Measurements from ENCODE around the gene IL9. TPM values are rescaled to one million over a fixed set of nuclear protein-coding genes. Genes with fewer than 3 reads are reported as not detected.

The IL9 gene
- total RNA-seq, 1 experiment from 2014 or later, result not detected

GRCh38 chr5:135869276-135869675 is 26.4 kb downstream of the IL9 start:
- Histone ChIP-seq H3K36me3 (ENCODE audit: control insufficient read depth, insufficient read depth, low read length) (no peaks in the 10 kb centered on the region), H3K4me3 (ENCODE audit: low read depth in 2 of 2, low read length in 2 of 2) (no peak overlapping the region), H3K27me3 (ENCODE audit: control insufficient read depth, insufficient read depth, low read length) (peaks cover 8% of the 10 kb centered on the region), H3K9me3 (ENCODE audit: control insufficient read depth, insufficient read depth, low read depth, low read length) (no peaks in the 10 kb centered on the region), H3K4me1 (ENCODE audit: control insufficient read depth, insufficient read depth, low read length) (no peaks in the 10 kb centered on the region), H3K27ac (ENCODE audit: low read length) (no peak overlapping the region)
- ChIA-PET CTCF (no interaction called here), POLR2A (no interaction called here)
- intact Hi-C loops (cut with micrococcal nuclease; ENCODE audit: unreplicated experiment), result no loop called here
- TF ChIP-seq SIN3A (IDR thresholded peaks at IDR 0.05; ENCODE audit: borderline replicate concordance, insufficient read depth, low read depth, low read length), result no peak
- TF ChIP-seq, protein P1, sequence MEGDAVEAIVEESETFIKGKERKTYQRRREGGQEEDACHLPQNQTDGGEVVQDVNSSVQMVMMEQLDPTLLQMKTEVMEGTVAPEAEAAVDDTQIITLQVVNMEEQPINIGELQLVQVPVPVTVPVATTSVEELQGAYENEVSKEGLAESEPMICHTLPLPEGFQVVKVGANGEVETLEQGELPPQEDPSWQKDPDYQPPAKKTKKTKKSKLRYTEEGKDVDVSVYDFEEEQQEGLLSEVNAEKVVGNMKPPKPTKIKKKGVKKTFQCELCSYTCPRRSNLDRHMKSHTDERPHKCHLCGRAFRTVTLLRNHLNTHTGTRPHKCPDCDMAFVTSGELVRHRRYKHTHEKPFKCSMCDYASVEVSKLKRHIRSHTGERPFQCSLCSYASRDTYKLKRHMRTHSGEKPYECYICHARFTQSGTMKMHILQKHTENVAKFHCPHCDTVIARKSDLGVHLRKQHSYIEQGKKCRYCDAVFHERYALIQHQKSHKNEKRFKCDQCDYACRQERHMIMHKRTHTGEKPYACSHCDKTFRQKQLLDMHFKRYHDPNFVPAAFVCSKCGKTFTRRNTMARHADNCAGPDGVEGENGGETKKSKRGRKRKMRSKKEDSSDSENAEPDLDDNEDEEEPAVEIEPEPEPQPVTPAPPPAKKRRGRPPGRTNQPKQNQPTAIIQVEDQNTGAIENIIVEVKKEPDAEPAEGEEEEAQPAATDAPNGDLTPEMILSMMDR (IDR thresholded peaks at IDR 0.05), result no peak
- TF ChIP-seq TCF7L2 (IDR thresholded peaks at IDR 0.05; ENCODE audit: low read depth, low read length), result no peak
- no peak for TF ChIP-seq POLR2AphosphoS5 (IDR thresholded peaks at IDR 0.05; ENCODE audit: low read depth, low read length)
- TF ChIP-seq, protein P2, sequence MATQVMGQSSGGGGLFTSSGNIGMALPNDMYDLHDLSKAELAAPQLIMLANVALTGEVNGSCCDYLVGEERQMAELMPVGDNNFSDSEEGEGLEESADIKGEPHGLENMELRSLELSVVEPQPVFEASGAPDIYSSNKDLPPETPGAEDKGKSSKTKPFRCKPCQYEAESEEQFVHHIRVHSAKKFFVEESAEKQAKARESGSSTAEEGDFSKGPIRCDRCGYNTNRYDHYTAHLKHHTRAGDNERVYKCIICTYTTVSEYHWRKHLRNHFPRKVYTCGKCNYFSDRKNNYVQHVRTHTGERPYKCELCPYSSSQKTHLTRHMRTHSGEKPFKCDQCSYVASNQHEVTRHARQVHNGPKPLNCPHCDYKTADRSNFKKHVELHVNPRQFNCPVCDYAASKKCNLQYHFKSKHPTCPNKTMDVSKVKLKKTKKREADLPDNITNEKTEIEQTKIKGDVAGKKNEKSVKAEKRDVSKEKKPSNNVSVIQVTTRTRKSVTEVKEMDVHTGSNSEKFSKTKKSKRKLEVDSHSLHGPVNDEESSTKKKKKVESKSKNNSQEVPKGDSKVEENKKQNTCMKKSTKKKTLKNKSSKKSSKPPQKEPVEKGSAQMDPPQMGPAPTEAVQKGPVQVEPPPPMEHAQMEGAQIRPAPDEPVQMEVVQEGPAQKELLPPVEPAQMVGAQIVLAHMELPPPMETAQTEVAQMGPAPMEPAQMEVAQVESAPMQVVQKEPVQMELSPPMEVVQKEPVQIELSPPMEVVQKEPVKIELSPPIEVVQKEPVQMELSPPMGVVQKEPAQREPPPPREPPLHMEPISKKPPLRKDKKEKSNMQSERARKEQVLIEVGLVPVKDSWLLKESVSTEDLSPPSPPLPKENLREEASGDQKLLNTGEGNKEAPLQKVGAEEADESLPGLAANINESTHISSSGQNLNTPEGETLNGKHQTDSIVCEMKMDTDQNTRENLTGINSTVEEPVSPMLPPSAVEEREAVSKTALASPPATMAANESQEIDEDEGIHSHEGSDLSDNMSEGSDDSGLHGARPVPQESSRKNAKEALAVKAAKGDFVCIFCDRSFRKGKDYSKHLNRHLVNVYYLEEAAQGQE (IDR thresholded peaks at IDR 0.05; ENCODE audit: insufficient read depth in 1 of 2, low read depth in 2 of 2, low read length in 1 of 2), result no peak
- DNase-seq (ENCODE audit: low read depth, low spot score) (no peak), ATAC-seq (no peak)
- BruUV-seq (replicated peaks), result no TSS peak
- in situ Hi-C loops (cut with HindIII; ENCODE audit: low pct_unique_long_range_greater_than_20kb, low sequenced_read_pairs), result no loop called here

DNA sequence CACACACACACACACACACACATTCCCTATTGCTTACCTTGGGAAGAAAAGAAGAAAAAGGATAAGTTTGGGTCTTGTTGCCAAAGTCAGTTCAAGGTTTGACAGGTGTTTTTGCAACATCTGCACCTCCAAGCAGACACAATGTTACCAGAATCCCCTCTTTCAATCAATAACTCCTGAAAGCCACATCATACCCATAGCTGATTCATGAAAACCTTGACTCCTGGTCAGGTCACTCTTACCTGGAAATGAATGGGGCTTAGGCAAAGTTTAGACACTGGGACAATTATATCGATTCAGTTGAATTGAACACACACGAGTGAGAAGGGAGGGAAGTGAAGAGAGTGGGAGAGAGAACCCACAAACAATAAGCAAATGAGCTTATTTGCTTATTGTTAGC is 27.0 kb downstream of the IL9 start:
- H3K4me1 ChIP-seq (ENCODE audit: control insufficient read depth, insufficient read depth, low read length), result no peaks in the 10 kb centered on the region
- H3K27ac ChIP-seq (ENCODE audit: low read length), result no peak overlapping the region
- H3K4me3 ChIP-seq (ENCODE audit: low read depth in 2 of 2, low read length in 2 of 2), result no peak overlapping the region
- ATAC-seq (no peak), DNase-seq (ENCODE audit: low read depth, low spot score) (no peak)
- POLR2A ChIA-PET, result no interaction called here
- H3K36me3 ChIP-seq (ENCODE audit: control insufficient read depth, insufficient read depth, low read length), result no peaks in the 10 kb centered on the region
- peaks cover 8% of the 10 kb centered on the region for H3K27me3 ChIP-seq (ENCODE audit: control insufficient read depth, insufficient read depth, low read length)
- CTCF ChIA-PET, result no interaction called here
- in situ Hi-C loops (cut with HindIII; ENCODE audit: low pct_unique_long_range_greater_than_20kb, low sequenced_read_pairs), result no loop called here
- no peaks in the 10 kb centered on the region for H3K9me3 ChIP-seq (ENCODE audit: control insufficient read depth, insufficient read depth, low read depth, low read length)
- TF ChIP-seq, protein P2 (IDR thresholded peaks at IDR 0.05; ENCODE audit: insufficient read depth in 1 of 2, low read depth in 2 of 2, low read length in 1 of 2), result no peak
- TF ChIP-seq POLR2AphosphoS5 (IDR thresholded peaks at IDR 0.05; ENCODE audit: low read depth, low read length) (no peak), TCF7L2 (IDR thresholded peaks at IDR 0.05; ENCODE audit: low read depth, low read length) (no peak), SIN3A (IDR thresholded peaks at IDR 0.05; ENCODE audit: borderline replicate concordance, insufficient read depth, low read depth, low read length) (no peak)
- no TSS peak for BruUV-seq (replicated peaks)
- intact Hi-C loops (cut with micrococcal nuclease; ENCODE audit: unreplicated experiment), result no loop called here

Data from Panc1 (cell line).